Measurements from ENCODE around the gene SLC51A. TPM values are rescaled to one million over a fixed set of nuclear protein-coding genes. Genes with fewer than 3 reads are reported as not detected.
"Not testable (repeated sequence)": the region's sequence is repeated elsewhere in the genome, so short reads cannot be mapped to it uniquely, and the experiment has no call there.

Gene SLC51A
- total and polyA plus RNA-seq, 4 donors: 0.33 to 15.4 (median 4.6) TPM

- Histone ChIP-seq H3K27ac (ENCODE audit: low read depth, low read length) (peak overlapping the region; percentile 47), H3K9me3 (ENCODE audit: control insufficient read depth, insufficient read depth, low read length) (no peaks in the 10 kb centered on the region), H3K27me3 (ENCODE audit: control insufficient read depth, insufficient read depth, low read length) (no peaks in the 10 kb centered on the region), H3K36me3 (ENCODE audit: control insufficient read depth, insufficient read depth, low read length) (peaks cover 2% of the 10 kb centered on the region), H3K4me1 (ENCODE audit: control insufficient read depth, insufficient read depth, low read length) (peaks cover 14% of the 10 kb centered on the region), H3K4me3 (ENCODE audit: low read depth, low read length) (no peak overlapping the region)
- 51% methylated on average over 20 of the region's 21 CpGs for WGBS (ENCODE audit: insufficient coverage)
- peak in 1 of 6 donors; percentile 45 for DNase-seq (ENCODE audit: low read depth in 4 of 6, low spot score in 6 of 6)
Measured at GRCh38 chr3:196202516-196202970, 13.8 kb upstream of the SLC51A start.

- H3K36me3 ChIP-seq (ENCODE audit: control insufficient read depth, insufficient read depth, low read length): no peaks in the 10 kb centered on the region
- no peaks in the 10 kb centered on the region for H3K27me3 ChIP-seq (ENCODE audit: control insufficient read depth, insufficient read depth, low read length)
- H3K27ac ChIP-seq (ENCODE audit: low read depth, low read length): no peak overlapping the region
- no peak overlapping the region for H3K4me3 ChIP-seq (ENCODE audit: low read depth, low read length)
- WGBS (ENCODE audit: insufficient coverage): 100% methylated on average over 1 of the region's 3 CpGs
- peaks cover 14% of the 10 kb centered on the region for H3K4me1 ChIP-seq (ENCODE audit: control insufficient read depth, insufficient read depth, low read length)
- DNase-seq (ENCODE audit: low read depth in 4 of 6, low spot score in 6 of 6): no peak
- H3K9me3 ChIP-seq (ENCODE audit: control insufficient read depth, insufficient read depth, low read length): no peaks in the 10 kb centered on the region
Measured at GRCh38 chr3:196203846-196204245, 12.5 kb upstream of the SLC51A start.

GRCh38 chr3:196205442-196206205, 10.7 kb upstream of the SLC51A start:
- not testable (repeated sequence) for H3K27ac ChIP-seq (ENCODE audit: low read depth, low read length); H3K4me3 ChIP-seq (ENCODE audit: low read depth, low read length); DNase-seq (ENCODE audit: low read depth in 4 of 6, low spot score in 6 of 6); H3K27me3 ChIP-seq (ENCODE audit: control insufficient read depth, insufficient read depth, low read length); H3K9me3 ChIP-seq (ENCODE audit: control insufficient read depth, insufficient read depth, low read length); H3K36me3 ChIP-seq (ENCODE audit: control insufficient read depth, insufficient read depth, low read length)
- peaks cover 14% of the 10 kb centered on the region for H3K4me1 ChIP-seq (ENCODE audit: control insufficient read depth, insufficient read depth, low read length)
- WGBS (ENCODE audit: insufficient coverage): 92% methylated on average over 7 of the region's 9 CpGs

GRCh38 chr3:196207159-196207832, 9.0 kb upstream of the SLC51A start:
- Histone ChIP-seq H3K4me1 (ENCODE audit: control insufficient read depth, insufficient read depth, low read length) (peaks cover 14% of the 10 kb centered on the region), H3K9me3 (ENCODE audit: control insufficient read depth, insufficient read depth, low read length) (no peaks in the 10 kb centered on the region), H3K27me3 (ENCODE audit: control insufficient read depth, insufficient read depth, low read length) (no peaks in the 10 kb centered on the region), H3K36me3 (ENCODE audit: control insufficient read depth, insufficient read depth, low read length) (no peaks in the 10 kb centered on the region), H3K4me3 (ENCODE audit: low read depth, low read length) (no peak overlapping the region), H3K27ac (ENCODE audit: low read depth, low read length) (no peak overlapping the region)
- peak in 1 of 6 donors; percentile 58 for DNase-seq (ENCODE audit: low read depth in 4 of 6, low spot score in 6 of 6)
- 8% methylated on average over 41 of the region's 70 CpGs for WGBS (ENCODE audit: insufficient coverage)

GRCh38 chr3:196207833-196208607, 8.3 kb upstream of the SLC51A start:
- no peak overlapping the region for H3K27ac ChIP-seq (ENCODE audit: low read depth, low read length)
- H3K27me3 ChIP-seq (ENCODE audit: control insufficient read depth, insufficient read depth, low read length): no peaks in the 10 kb centered on the region
- H3K4me1 ChIP-seq (ENCODE audit: control insufficient read depth, insufficient read depth, low read length): peaks cover 6% of the 10 kb centered on the region
- peak overlapping the region; percentile 22 for H3K4me3 ChIP-seq (ENCODE audit: low read depth, low read length)
- DNase-seq (ENCODE audit: low read depth in 4 of 6, low spot score in 6 of 6): peak in 1 of 6 donors; percentile 75
- 32% methylated on average over 37 of the region's 49 CpGs for WGBS (ENCODE audit: insufficient coverage)
- H3K36me3 ChIP-seq (ENCODE audit: control insufficient read depth, insufficient read depth, low read length): no peaks in the 10 kb centered on the region
- no peaks in the 10 kb centered on the region for H3K9me3 ChIP-seq (ENCODE audit: control insufficient read depth, insufficient read depth, low read length)

GRCh38 chr3:196208942-196209695, 7.2 kb upstream of the SLC51A start:
- H3K9me3 ChIP-seq (ENCODE audit: control insufficient read depth, insufficient read depth, low read length): no peaks in the 10 kb centered on the region
- WGBS (ENCODE audit: insufficient coverage): 91% methylated on average over 23 of the region's 24 CpGs
- peaks cover 6% of the 10 kb centered on the region for H3K4me1 ChIP-seq (ENCODE audit: control insufficient read depth, insufficient read depth, low read length)
- no peaks in the 10 kb centered on the region for H3K27me3 ChIP-seq (ENCODE audit: control insufficient read depth, insufficient read depth, low read length)
- H3K4me3 ChIP-seq (ENCODE audit: low read depth, low read length): no peak overlapping the region
- H3K36me3 ChIP-seq (ENCODE audit: control insufficient read depth, insufficient read depth, low read length): no peaks in the 10 kb centered on the region
- no peak overlapping the region for H3K27ac ChIP-seq (ENCODE audit: low read depth, low read length)
- no peak for DNase-seq (ENCODE audit: low read depth in 4 of 6, low spot score in 6 of 6)

GRCh38 chr3:196209944-196210672, 6.2 kb upstream of the SLC51A start:
- H3K4me3 ChIP-seq (ENCODE audit: low read depth, low read length); H3K27me3 ChIP-seq (ENCODE audit: control insufficient read depth, insufficient read depth, low read length); H3K4me1 ChIP-seq (ENCODE audit: control insufficient read depth, insufficient read depth, low read length); H3K27ac ChIP-seq (ENCODE audit: low read depth, low read length); H3K9me3 ChIP-seq (ENCODE audit: control insufficient read depth, insufficient read depth, low read length); H3K36me3 ChIP-seq (ENCODE audit: control insufficient read depth, insufficient read depth, low read length); DNase-seq (ENCODE audit: low read depth in 4 of 6, low spot score in 6 of 6): not testable (repeated sequence)
- WGBS (ENCODE audit: insufficient coverage): 97% methylated on average over 10 of the region's 11 CpGs

- no peak for DNase-seq (ENCODE audit: low read depth in 4 of 6, low spot score in 6 of 6)
- no peak within 1 kb of the TSS for H3K27ac ChIP-seq (ENCODE audit: low read depth, low read length)
- H3K9me3 ChIP-seq (ENCODE audit: control insufficient read depth, insufficient read depth, low read length): no peaks in the 10 kb centered on the region
- H3K36me3 ChIP-seq (ENCODE audit: control insufficient read depth, insufficient read depth, low read length): no peaks in the 10 kb centered on the region
- H3K4me3 ChIP-seq (ENCODE audit: low read depth, low read length): no peak within 1 kb of the TSS
- H3K27me3 ChIP-seq (ENCODE audit: control insufficient read depth, insufficient read depth, low read length): no peaks in the 10 kb centered on the region
- WGBS (ENCODE audit: insufficient coverage): 79% methylated on average over 17 of the region's 23 CpGs
- H3K4me1 ChIP-seq (ENCODE audit: control insufficient read depth, insufficient read depth, low read length): peaks cover 6% of the 10 kb centered on the region
Measured at GRCh38 chr3:196210673-196211556, 5.4 kb upstream of the SLC51A start, which contains the start of gene ZDHHC19. Gene ZDHHC19, minus strand, starts transcription at chr3:196211400. Its CDS starts 85 bp downstream, at chr3:196211315.

All from spinal cord (tissue), 10 donors.